ENCODE data around the gene CEP68.

CEP68 gene

DNA sequence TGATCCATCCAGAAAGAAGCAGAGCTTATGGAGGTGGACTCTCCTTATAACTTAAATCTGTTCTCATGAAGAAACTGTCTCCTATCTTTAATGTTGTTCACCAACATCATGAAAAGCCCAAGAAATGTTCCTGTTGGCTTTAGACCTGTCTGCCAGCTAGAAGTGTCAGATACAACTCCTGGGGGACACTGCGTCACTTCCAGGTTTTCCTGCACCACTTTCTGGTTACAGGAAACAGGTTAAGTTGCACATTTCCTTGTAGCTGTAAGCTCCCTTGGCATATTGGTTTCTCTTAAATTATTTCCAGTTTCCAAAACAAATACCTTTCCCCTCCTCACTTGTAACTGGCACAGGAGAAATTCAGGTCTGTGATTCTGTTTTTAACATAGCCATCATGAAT, 2.9 kb downstream of the CEP68 start:
- no peak for DNase-seq (ENCODE audit: low spot score)

DNA sequence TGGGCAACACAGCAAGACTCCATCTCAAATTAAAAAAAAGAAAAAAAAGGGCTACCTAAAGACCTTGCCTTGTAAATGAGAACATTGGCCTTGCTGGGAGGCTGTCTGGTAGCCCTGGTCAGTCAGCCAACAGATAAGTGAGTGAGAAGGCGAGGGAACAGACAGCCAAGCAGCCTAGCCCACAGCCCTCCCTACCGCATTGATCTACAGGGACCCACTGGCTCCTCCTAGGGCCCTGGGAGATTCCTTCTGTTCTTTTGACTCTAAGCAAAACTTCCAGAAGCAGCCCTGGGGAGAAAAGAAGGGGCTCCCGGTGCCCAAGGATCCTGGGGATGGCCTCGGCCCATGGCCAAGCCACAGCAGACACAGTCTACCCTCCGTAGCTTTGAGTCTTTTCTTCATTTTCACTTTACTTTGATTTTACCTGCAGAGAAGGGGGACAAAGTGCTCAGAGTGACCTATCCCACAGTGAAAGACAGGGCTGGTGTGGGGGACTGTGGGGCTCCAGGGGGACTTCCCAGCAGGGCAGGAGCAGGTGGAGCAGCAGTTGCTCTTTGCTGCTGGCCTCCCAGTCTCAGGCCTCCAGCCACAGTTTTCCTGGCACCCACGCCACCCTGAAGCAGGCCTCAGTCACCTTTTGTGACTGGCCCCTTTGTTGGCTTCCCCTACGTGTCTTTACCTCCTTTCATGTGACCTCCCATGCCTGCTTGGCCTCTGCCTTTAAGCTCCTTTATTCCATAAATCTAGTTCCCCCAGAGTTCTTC, 5.1 kb downstream of the CEP68 start:
- no peak for DNase-seq (ENCODE audit: low spot score)

DNA sequence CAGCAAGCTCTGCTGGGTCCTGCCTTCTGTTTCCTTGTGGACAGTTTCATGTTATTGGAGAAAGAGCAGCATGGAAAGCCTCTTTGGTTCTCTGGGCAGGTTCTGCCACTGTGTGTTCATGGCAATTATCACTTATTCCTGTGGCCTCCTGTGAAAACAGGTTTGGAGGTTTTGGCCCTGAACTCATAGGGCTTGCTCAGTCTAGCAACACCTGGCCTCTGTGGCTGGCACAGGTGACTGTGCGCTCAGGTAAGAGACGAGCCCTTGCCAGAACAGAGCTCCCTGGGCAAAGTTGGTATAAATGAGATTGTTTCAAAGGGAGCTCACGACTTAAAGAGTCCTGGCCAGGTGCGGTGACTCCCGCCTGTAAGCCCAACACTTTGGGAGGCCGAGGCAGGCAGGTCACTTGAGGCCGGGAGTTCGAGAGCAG, 5.7 kb downstream of the CEP68 start:
- no peak for DNase-seq (ENCODE audit: low spot score)

DNA sequence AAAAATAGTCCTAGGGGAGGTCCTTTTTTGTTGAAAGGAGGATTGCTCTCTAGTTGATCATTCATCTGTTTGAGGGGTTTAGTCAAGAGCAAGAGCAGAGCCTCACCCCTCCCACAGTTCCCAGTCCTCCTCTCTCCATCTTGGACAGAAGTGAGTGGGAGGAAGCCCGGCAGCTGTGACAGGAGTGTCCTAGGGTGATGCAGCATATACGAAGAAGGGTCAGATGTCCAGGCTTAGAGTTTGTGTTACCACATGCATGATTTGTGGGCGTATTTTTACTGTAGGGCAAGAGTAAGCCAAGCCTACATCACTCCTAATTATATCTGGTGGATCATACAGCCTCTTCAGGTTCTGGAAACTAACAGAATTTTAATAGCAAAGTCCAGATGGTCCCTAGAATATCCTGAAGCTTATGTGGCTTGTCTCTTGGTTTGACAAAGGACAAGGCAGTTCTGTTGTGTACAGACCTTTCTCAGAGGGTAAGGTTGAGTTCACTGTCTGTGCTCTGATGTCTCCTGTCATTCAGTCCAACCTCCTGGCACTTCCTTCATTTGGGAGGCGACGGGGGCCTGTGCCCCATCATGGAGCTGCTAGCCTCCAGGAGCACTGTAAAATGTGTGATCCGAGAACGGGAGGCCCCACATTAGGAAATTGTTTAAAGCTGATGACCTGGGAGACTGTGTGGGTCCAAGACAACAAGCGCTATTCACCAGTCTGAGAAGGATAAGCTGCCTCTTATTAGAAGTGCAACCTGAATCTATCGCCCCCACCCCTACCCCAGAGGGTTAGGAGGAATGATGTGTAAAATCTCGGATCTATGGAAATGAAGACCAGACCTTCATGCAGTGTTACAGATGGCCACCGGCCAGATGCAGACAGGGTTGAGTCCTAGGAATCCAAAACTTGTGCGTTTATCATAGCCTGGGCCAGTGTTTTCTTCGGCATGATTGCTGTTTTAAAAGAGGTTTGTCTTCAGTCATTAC, 6.9 kb downstream of the CEP68 start:
- DNase-seq (ENCODE audit: low spot score) = no peak

DNA sequence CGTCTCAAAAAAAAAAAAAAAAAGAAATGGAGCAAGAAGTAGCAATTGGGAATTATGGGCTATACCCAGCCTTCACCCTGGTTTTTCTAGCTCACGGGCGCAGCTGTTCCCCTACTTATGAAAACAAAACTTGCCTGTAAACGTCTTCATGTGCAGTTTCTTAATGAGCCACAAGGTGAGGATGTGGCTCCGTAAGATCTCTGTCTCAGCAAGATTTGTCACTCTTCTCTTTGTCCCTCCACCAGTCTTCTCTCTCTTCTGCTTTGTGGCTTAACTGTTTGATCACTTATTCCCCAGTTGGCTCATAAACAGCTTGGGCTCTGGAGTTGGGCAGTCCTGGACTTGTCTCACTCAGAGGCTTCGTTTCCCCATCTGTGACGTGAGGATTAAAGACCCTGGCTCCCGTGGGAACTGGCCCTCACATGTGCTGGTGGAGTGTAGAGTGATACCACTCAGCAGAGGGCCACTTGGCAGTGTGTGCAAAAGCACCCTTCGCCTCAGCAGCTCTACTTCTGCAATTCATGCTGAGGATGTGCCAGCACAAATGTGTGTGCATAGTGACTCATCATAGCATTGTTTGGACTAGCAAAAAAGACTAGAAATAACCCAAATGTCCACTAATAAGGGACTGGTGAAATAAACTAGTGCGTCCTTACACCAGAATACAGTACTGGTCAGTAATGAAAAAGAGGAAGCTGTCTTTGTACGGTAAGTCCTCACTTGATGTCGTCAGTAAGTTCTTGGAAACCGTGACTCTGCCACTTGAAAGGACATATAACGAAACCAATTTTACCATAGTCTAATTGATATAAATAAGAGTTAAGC, 8.7 kb downstream of the CEP68 start:
- peak; percentile 60 for DNase-seq (ENCODE audit: low spot score)

DNA sequence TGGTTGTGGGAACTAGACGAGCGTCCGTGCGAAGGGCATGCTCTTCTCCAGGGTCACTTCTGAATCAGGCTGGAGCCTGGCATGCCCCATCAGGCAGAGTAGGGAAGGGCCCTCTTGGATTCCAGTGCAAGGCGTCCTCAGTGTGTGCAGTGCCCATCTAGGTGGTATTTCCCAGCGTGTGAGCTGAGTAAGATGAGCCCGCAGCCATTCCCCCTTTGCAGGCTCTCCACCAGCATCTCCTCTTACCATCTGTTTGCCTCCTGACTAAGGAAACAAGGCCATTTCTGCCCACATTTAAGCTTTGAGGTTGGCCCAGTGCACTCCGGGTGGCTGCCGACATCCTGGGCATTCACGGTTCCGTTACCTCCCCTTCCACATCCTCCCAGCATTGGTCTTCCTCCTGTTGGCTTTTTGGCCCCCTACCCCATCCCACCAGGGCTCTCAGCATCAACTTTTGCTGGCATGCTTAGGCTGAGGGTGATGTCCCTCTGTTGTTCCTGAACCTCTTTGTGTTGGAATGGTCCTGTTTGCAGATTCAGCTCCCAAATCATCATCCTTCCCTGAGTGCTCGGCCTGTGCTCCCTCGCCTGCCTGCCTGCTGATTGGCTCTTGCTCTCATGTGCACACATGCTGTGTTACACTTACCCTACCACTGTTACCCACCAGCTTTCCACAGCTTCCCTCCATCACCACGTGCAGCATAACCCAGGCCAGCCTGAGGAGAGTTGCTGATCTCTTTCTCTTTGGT, 11.8 kb downstream of the CEP68 start:
- DNase-seq (ENCODE audit: low spot score) = no peak

DNA sequence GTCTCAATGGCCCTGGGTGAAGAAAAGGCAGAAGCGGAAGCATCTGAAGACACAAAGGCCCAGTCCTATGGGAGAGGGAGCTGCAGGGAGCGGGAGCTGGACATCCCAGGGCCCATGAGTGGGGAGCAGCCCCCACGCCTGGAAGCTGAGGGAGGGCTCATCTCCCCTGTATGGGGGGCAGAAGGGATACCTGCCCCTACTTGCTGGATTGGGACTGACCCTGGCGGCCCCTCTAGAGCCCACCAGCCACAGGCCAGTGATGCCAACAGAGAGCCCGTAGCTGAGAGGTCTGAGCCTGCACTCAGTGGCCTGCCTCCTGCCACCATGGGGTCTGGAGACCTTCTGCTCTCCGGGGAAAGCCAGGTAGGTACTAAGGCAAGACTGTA, 13.2 kb downstream of the CEP68 start:
- no peak for DNase-seq (ENCODE audit: low spot score)

DNA sequence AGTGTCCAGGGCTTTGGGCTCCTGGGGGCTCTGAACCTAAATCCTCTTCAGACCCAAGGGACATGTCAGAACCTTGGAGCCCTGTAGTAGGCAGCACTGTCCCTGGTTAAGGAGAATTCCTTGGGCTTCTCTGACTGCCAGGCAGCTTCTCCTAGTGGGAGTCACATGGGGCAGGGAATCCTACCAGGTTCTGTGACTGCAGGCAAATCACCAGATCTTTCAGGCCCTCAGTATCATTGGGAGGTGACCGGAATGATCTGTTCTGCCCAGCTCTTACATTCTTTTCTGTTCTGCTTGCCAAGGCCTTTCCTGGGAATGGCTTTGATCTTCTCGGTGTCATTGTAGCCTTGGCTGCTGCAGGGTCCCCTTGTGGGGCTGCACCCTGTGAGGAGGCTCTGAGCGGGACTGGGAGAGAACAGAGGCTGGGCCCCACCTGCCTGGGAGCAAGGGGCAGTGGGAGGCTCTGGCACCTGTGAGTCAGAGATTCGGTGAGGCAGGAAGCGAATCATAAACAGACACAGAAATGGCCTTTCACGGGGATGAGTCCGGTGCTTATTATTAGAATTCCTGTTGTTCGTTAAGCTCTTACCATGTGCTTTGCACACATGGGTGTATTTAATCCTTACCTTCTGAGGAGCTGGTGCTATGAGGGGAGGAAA, 14.1 kb downstream of the CEP68 start:
- no peak for DNase-seq (ENCODE audit: low spot score)

DNA sequence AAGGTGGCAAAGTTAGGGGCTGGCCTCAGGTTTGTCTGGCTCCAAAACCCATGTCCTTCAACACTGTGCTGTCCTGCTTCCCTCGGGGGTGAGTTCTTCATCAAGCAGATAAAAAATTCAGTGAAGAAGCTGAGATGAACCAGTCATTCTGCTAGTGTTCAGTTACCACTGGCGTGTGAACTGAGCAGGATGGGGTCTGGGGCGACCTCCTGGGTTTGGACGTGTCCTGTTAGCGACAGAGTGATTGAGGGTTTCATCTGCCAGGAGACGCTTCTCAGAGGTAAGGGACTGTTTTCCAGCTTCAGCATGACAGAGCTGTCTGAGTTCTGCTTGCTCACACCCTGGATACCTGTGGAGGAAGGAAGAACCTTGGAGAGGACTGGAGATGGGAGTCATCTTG, 14.6 kb downstream of the CEP68 start:
- no peak for DNase-seq (ENCODE audit: low spot score)

DNA sequence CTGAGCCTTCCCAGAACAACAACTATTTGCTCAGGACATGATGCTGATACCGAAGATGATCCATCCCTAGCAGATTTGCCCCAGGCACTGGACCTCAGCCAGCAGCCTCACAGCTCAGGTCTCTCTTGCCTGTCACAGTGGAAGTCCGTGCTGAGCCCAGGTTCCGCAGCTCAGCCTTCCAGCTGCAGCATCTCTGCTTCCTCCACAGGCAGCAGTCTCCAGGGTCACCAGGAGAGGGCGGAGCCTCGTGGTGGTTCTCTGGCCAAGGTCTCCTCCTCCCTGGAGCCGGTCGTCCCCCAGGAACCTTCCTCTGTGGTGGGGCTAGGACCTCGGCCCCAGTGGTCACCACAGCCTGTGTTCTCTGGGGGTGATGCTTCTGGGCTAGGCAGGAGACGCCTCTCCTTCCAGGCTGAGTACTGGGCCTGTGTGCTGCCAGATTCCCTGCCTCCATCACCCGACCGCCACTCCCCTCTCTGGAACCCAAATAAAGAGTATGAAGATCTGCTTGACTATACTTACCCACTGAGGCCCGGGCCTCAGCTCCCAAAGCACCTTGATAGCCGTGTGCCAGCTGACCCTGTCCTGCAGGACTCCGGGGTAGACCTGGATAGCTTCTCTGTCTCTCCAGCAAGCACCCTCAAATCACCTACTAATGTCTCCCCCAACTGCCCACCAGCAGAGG, 15.4 kb downstream of the CEP68 start:
- DNase-seq (ENCODE audit: low spot score) = no peak

DNA sequence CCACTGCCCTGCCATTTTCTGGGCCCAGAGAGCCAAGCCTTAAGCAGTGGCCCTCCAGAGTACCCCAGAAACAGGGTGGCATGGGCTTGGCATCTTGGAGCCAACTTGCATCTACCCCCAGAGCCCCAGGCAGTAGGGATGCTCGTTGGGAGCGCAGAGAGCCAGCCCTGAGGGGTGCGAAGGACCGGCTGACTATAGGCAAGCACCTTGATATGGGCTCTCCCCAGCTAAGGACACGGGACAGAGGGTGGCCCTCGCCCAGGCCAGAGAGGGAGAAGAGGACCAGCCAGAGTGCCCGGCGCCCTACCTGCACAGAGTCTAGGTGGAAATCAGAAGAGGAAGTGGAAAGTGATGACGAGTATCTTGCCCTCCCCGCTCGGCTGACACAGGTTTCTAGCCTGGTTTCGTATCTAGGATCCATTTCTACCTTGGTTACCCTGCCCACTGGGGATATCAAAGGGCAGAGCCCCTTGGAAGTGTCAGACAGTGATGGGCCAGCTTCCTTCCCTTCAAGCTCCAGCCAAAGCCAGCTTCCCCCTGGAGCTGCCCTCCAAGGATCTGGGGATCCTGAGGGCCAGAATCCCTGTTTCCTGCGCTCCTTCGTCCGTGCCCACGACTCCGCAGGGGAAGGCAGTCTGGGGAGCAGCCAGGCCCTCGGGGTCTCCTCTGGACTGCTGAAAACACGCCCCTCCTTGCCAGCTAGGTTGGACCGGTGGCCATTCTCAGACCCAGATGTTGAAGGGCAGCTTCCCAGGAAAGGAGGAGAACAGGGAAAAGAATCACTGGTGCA, 16.2 kb downstream of the CEP68 start:
- no peak for DNase-seq (ENCODE audit: low spot score)

DNA sequence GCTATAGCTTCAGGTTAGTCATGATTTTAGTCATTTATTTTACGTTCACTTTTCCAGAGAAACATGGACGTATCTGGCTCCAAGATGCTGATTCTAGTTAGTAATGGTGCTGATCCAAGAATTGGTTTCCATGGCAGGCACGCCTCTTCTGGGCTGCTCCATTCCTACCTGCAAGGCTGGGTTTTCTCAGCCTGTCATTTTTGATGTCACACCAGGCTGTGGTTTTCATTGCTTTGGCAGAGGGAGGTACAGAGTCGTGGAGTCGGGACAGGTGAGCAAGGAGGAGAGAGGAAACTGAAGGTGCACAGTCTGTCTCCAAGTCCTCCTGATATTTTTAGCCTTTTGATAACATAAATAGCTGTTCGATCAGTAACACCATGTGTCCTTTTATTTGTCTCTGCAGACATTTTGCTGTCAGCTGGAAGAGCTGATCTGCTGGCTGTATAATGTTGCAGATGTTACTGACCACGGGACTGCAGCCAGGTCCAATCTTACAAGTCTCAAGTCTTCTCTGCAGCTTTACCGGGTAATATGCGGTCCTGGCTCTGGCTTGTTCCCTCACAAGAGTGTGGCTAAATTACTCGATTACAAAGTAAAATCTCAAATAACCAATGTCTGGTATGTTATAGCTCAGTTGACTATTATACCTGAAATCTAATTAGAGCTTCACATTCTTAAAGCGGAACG, 17.8 kb downstream of the CEP68 start:
- no peak for DNase-seq (ENCODE audit: low spot score)

DNA sequence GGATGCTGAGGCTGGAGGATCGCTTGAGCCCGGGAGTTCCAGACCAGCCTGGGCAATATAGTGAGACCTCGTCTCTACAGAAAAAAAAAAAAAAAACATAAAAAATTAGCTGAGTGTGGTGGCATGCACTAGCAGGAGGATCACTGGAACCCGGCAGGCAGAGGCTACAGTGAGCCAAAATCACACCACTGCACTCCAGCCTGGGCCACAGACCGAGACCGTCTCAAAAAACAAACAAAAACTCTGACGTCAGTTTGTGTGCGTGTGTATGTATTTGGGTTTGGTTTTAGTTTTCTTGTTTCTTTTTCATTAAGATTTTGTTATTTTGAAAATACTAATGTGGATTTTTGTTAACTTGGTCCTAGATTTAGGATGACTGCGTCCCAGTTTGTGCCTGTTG, 19.0 kb downstream of the CEP68 start:
- DNase-seq (ENCODE audit: low spot score) = no peak

DNA sequence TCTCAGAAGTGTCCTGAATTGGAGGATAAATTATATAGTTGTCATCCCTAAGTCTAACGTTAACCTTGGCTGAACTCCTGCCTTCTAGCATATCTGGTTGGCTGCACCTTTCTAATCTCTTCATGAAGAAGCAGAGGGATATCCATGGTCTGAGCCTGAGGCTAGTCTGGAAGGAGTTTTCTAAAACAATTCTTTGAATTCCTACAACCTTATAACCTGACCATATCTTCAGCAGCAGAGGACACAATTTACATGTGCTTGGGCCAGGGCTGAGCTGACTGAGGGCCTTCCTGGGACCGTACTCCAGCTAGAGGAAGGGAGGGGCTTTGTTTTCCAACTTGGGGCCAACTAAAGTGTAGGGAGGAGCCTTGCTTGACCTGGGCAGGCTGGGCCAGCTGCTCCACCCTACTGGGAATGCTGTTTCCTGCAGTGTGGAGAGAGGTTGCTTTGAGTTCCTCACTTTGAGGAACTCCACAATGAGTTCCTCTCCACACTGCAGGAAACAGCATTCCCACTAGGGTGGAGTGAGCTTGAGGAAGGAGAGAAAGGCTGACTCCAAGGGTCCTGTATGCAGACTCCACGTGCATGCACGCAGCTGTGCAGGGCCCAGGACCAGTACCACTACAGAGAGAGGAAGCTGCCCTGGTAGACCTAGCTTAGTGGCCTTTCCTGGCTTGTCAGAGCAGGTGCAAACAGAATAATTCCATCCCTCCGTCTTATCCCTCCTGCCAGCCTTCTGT, 19.6 kb downstream of the CEP68 start:
- DNase-seq (ENCODE audit: low spot score) = no peak

DNA sequence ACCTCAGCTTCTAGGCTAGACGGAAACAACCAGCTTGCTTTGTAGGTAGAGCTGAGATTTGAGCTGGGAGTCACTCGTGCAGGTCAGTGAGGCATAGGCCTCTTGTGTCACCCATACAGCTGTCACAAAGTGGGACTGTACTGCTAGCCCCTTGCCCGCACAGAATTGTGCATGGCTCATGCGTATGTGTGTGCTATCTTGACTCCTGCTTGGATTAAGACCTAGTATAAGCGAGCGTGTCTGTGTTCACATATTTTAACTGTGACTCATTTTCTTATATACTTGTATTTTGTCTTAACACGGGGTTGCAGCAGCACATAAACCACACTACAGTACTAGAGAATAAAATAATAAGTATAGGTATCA, 20.1 kb downstream of the CEP68 start:
- no peak for DNase-seq (ENCODE audit: low spot score)

DNA sequence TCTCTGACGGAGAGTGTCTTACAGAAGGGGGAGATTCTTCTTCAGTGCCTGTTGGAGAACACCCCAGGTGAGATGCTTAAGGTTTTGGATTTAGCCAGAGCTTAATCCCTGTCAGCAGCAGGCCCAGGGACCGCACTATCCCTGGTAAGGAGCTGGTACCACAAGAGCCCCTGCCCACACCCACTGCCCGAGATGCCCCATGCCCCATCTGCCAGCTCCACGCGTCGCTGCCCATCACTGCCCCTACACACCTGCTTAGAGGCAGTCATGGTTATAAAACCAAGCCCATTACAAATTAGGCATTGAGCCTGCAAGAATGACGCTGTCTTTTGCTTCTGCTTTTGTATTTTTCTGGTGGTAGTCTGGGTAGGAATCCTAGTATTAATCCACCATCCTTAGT, 21.7 kb downstream of the CEP68 start:
- DNase-seq (ENCODE audit: low spot score) = no peak

DNA sequence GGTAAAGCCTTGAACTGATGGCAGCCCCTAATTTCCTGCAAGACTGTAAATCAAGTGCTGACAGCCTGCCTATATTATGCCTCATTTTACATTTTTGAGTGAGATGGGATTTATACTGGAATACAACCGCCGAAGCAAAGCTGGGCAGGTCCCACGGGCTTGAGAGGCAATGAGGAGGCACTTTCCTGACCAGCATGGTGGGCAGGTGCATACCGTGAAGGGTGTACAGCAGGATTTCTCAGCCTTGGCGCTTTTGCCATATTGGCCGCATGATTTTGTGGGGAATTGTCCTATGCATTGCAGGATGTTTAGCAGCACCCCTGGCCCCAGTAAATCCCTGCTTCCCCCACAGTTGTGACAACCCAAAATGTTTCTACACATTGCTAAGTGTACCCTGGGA, 22.8 kb downstream of the CEP68 start:
- DNase-seq (ENCODE audit: low spot score) = no peak

DNA sequence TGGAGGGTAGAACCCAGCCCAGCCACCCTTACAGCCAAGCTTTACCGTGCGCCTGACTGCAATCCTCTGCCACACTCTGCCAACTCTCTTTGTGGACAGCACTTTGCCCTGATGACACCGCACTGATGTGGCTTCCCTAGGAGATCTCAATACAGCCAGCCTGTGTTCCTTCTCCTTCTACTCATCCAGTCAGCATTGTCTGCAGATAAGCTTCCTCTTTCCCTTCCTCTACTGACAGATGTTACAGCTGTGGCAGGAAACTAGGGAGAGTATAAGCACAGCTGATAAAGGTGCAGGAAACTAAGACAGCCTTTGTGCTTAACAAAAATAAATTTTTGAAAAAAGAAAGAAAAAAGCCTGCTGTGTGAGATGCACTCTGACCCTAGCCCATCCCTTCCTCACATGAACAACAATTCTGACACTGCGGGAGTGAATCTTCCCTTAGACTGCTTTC, 25.0 kb downstream of the CEP68 start:
- DNase-seq (ENCODE audit: low spot score) = no peak
